ENCODE data around the gene ZNF275.
"Not testable (repeated sequence)": the region's sequence is repeated elsewhere in the genome, so short reads cannot be mapped to it uniquely, and the experiment has no call there.

Gene ZNF275

DNA sequence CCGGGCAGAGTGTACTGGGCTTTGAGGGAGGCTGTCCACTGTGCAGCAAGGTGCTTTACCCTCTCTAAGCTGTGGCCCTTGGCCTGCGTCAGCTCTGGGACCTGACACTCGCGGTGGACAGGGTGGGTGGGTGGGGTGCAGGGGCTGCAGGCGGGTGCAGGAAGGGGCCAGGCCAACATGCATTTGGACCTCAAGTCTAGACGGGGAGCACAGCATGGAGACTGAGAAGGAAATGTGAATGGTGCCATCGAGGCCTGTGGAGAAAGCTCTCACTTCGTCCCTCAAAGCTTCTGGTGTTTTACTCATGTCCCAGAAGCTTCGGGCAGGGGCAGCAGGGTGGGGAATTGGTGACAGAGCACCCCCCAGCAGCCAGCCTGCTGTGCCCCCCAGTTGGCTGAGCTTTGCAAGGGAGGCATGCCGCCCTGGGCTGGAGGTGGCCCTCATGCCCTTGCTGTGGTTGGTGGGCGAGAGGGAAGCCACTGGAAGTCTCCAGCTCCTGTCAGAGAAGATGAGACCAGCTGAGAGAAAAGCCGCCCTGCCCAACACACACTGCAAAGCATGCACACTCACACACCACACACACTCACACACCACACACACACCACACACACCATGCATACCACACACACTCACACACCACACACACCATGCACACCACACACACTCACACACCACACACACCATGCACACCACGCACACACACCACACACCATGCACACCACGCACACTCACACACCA is 54.9 kb downstream of the ZNF275 start:
- no peak for DNase-seq

DNA sequence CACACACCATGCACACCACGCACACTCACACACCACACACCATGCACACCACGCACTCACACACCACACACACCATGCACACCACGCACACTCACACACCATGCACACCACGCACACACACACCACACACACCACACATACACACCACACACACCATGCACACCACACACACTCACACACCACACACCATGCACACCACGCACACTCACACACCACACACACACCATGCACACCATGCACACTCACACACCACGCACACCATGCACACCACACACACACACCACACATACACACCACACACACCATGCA is 55.5 kb downstream of the ZNF275 start:
- DNase-seq = not testable (repeated sequence)

DNA sequence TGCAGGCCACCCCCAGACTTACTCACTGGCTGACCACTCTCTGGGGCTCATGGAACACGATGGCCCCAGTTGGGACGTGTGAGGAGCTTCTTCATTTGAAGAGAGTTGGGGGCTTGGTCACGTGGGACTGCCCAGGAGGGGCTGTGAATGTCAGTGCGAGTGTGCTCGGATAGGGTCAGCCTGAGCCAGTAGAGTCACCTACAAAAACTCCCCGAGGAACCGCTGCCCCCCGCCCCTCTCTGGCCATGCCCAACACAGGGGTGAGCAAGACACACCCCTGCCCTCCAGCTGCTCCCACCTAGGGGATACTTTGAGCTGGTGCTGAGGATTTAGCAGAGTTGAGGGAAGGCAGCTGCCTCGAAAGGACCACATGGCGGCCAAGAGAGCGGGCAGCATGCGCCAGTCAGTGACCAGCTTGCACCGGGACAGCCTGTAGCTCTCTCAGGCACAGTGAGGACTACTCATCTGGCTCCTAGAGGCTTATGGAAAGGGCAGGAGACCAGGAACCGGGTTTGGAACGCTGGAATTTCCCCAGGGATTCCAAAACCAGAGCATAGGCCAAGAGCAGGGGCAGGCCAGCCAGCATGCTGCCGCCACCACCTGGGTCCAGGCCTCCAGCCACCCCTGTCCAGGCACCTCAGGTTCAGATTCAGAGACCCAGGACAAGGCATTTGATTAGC is 58.8 kb downstream of the ZNF275 start:
- DNase-seq = no peak

- DNase-seq = no peak
Measured at GRCh38 chrX:153394612-153395011, 60.7 kb downstream of the ZNF275 start.

DNA sequence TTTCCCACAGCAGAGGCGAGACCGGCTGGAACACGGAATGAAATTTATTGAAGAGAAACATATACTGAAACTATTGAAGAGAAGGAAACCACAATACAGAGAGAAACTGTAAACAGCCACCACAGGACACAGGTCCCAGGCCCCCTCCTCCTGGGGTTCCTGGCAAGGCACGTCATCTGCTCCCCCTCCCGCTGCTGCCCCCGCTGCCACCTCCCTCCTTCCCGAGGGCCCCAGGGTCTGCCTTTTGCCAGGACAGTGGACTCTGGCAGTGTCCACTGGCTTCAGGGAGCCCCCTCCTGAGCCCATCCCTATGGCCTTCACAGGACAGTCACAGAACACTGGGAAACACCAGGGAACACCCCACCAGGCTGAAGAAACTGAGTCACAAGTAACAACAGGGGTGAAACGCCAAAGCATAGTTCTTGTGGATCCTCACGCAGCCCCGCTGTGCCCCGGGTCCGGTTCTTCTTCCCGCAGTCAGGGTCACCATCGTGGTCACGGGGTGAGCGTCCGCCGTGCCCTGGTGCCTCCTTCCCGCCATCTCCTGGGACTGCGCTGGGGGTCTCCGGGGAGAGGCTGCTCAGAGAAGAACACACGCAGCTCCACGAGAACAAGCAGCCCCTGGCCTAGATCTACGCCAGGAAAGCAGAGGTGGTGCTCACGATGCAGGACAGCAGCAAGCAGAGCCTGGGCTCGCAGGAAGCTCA is 61.8 kb downstream of the ZNF275 start:
- DNase-seq = no peak

- DNase-seq = no peak
Measured at GRCh38 chrX:153396320-153397195, 62.6 kb downstream of the ZNF275 start.

DNA sequence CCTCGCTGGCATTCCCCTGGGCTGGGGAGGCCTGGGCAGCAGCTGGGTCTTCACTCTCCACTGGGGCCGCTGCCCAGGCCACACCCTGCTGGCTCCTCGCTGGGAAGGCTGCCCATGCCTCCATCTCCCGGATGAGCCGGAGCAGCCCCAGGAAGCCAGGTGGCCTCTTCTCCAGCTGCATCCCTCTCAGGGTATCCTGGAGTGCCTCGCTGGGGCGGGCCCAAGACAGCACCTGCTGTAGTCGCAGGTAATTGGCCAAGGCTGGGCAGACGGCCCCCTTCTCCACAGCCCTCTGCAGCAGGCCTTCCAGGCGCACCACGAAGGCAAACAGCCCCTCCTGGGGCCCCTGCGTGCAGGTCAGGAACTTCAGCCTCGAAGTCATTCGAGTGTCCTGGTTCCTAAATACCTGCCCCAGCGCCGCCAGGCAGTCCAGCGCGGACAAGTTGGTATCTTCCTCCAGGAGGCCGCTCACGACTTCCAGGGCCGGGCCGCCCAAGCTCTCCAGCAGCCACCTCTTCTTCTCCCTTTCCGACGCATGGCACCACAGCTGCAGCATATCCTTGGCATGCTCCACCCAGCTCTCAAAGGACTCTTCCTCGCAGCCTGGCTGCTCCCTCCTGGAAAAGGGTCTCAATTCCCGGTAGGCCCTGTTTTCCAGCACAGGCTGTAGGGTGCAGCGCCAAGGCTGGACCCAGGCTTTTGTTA is 63.5 kb downstream of the ZNF275 start:
- no peak for DNase-seq

DNA sequence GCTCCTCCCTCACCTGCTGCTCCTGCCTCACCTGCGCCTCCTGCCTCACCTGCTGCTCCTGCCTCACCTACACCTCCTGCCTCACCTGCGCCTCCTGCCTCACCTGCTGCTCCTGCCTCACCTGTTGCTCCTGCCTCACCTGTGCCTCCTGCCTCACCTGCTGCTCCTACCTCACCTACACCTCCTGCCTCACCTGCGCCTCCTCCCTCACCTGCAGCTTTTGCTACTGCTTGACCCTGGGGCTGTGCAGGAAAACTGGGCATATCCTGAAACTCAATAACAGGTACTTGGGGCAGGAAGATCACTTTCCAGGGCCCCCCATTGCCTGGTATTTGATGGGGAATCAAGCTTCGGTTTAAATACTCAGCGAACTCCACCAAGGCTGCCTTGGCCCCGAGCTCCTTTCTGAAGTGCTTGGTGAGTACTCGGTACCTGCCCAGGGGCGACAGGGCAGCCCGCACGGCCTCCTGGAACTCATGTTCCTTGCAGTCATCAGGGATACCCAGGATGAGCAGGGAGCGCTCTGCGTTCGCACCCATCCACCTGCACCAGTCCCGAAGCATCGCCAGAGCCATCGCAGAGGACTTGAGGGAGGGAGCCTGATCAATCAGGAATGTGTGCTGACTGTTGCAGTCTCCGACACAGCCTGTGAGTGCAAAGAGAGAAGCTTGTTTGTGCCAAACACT is 64.5 kb downstream of the ZNF275 start:
- DNase-seq = no peak

DNA sequence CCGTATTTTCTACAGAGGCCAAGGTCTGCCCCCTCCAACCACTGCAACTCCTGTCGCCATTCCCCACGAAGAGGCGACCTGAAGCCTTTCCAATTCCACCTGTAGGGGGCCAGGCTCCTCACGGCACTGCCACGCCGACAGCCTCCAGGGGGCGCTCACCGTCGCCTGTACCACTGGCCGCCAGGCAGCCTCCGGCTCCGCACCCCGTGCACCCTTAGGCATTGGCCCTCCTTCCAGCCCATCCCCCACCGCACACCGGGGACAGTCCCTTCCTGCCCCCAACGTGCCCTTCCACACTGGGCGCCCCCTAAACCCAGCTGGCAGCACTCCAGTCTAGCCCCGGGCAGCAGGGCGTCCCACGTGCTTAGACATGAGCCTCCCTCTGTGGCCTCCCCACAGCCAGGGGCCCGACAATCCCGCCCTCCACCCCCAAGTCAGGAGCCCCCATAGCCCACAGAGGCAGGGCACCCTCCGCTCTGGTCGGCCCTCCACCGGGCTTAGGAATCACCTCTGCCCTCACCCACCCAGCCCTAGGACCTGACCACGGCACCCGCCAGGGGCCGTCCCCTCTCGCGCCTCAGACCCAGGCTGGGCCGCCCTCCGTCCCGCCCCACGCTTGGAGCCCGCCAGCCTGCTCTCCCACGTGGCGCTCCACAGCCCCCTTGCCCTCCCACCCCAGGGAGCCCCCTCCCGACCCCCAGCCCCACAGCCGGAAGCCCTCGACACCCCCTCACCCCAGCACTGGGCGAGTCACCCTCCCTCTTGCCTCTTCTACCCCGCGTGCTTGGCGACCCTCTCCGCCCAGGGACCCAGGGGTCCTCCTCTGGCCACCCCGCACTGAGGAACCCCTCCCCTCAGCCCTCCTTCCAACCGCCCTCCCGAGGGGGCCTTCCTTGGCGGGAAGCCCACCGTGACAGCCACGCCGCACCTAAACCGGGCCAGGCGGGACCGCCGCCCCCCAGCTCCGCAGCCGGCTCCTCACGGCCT is 66.5 kb downstream of the ZNF275 start:
- DNase-seq = peak; percentile 1

- no peak for DNase-seq
Measured at GRCh38 chrX:153401133-153401764, 67.3 kb downstream of the ZNF275 start, which contains the start of gene PNMA6E. TSS of gene PNMA6E (minus strand) at chrX:153401350. CDS start at chrX:153398849, 2,501 bp downstream.
